Stimulated activated CD4-positive, alpha-beta T cell treated with anti-CD3 and anti-CD28 coated beads, TNF-alpha, amount 100 ng/mL, for 4 hours (primary cell): ENCODE measurements around the gene DNAJC13.

Source experiments
- DNase-seq, 3 experiments: peaks; one replicate each; pipeline ENCODE4 v3.0.0-alpha.2; 2020; ENCODE audit warnings: low read depth in 3 of 3

DNAJC13 gene

DNA sequence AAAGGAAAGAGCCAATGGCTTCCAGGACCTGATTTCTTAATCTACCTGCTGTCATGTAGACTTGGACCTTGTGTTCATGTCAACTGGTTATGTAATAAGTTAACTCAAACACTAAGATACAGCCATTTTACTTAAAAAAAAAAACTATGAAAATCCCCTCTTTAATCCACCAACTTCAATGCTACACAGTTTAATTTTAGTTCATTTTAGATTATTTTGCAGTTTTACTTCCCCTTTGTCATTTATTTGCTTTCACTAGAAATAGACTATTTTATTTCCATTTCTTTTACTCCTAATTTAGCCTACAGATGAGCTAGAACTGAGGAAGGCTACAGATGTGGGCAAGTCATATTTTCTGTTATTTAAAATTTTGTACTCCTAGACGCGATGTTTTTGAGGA is 10.7 kb upstream of the DNAJC13 start:
- no peak for DNase-seq

DNA sequence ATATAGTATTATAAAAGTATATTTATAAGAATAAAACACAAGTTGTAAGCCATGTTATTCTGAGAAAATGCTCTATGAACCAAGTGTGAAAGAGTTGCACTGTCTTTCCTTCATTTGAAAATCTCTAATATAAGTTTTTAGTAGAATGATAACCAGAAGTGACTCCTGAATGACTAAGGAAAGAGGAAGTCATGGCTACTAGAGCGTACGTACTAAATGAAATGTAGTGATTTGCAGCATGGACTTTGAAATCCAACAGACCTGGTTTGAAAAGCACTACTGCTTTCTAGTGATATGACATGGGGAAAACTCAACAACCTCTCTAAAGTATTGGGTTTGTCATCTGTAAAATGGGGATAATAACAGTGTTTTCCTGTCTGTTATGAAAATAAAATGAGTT is 10.3 kb upstream of the DNAJC13 start:
- no peak for DNase-seq

DNA sequence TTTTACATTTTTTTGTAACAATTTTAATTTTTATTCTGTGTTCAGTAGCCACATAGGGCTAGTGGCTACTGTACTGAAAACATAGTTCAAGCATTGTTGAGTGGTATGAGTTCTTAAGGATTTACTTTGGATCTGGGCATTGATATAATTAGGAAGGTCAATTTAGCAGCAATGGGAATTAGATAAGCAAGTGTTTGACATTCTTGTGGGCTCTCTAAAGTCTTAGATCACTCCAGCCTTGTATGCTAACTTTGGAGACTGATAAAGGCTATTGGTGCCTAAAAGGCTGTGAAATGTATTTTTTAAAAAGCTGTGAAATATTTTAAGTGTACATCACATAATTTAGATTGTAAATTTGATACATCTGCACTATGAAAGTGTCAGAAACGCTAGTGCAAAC is 2.5 kb upstream of the DNAJC13 start:
- no peak for DNase-seq

DNA sequence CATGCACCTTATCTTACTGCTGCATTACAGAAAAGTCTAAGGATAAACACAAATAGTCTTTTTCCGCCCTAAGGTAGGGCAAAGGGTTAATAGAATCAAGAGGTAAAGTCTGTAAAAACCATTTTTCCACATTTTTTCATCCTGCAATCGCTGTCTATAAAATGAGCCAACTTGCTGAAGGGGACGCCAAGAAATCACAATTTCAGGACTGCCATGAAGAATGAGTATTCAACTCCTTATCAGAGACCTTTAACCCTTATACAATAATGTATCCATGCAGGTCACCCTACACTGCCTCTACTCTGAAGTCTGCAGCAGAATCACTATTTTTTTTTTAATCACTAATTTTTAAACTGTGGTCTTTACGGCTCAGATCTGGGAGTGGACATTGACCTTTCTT is 1.1 kb upstream of the DNAJC13 start:
- no peak for DNase-seq

DNA sequence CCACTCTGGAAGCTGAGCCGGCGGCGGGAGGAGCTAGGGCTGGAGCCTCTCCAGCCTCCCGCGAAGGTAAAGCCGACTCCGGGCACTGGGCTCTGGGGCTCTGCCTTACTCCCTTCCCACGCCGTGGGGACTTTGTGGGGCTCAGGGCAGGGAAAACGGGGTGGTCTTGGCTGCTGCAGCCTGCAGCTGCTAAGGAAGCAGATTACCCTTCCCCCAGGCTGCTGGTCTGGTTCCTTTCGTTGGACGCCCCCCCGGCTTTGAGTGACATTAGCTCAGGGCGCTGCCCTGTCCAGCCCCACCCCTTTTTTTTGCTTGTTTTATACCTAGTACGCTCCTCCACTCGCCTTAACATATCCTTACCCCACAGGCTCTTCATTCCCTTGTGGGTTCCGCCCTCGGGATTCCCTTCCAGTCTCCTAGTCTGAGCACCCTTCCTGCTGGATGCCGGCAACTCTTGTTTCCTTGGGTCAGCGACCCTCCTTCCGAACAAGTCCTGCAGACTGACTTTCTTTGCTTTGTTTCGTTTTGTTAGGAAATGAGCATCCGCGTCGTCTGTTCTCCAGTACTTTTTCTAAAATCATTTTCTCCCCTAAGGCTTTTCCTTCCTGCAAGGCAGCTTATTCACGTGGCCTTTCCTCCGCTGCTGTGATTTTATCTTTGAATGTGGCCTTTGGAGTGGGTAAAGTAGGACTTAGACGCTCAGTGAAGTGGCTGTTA is 551 bp downstream of the DNAJC13 start:
- DNase-seq, result peak in 1 of 3 experiments; percentile 7

DNA sequence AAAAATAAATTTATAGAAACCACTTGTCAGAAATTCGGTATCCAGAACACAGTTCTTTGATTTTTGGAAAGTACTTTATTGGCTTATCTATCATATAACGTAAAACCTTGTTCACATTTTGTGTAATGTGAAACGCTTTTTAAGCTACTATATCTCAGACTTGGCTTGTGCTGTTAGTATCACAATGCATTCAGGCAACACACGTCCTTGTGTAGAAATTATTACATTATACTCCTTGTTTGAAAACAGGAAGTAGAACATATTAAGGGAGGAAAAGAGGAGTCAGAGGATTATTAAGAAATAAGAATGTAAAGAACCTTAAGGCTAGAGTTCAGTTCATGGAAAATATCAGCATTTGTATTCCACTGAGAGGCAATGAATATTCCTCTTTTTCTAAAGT is 1.6 kb downstream of the DNAJC13 start:
- DNase-seq, result no peak

DNA sequence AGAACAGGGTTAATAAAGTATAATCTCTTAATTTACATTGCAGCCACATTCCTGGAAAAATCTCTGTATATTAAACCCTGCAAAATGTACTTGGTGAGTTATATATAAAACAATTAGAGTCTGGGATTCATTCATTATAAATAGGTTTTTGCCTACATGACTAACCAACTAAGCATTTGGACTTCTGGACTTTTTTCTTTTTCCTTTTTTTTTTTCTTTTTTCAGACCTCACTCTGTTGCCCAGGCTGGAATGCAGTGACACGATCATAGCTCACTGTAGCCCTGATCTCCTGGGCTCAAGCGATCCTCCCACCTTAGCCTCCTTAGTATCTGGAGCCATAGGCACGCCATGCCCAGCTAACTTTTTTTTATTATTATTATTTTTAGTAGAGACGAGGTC is 4.5 kb downstream of the DNAJC13 start:
- no peak for DNase-seq

DNA sequence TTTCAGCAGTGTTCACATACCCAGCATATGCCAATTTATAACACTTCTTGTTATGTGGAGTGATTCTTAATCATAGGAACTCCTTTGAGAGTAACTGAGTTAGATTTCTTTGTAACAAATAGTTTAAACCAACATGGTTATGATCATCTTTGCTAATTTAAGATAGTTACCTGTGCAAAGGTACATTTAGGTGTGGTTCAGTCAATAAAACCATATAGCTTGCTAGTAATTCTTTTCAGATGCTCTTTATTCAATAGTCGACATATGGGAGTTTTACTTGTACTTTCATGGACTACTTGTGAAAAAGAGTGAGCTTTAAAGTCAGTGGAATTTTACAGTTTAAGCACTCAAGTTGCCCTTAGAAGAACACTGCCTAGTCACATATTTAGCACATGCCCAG is 5.2 kb downstream of the DNAJC13 start:
- DNase-seq, result no peak

DNA sequence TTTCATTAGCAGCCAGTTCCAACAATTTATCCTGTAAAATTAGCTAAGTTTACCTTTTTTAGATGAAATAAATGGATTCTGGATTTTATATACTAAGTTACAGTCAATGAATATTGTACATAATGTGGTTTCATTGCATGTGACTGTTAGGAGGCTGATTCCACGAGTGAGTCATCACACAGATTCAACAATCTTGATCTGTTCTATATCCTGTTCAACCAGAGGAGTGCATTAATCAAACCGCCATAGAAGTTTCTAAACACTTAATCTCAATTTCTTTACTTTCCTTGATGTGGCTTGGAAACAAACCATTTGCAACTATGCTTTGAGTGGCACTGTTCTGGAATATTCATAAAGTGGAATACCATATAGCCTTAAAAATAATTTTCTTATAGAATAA is 15.3 kb downstream of the DNAJC13 start:
- DNase-seq, result no peak

DNA sequence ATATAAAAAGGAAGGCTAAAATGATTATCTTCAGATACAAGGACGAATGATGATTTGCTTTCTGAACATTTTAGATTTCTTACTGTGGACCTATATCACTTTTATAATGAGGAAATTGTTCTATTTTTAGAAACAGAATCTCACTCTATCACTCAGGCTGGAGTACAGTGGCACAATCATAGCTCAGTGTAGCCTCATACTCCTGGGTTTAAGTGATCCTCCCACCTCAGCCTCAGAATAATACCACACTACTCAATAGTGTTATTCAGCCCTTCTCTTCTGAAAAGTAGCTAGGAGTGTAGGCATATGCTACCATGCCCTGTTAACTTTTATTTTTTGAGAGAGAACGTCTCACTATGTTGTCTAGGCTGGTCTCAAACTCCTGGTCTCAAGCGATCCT is 15.8 kb downstream of the DNAJC13 start:
- no peak for DNase-seq

DNA sequence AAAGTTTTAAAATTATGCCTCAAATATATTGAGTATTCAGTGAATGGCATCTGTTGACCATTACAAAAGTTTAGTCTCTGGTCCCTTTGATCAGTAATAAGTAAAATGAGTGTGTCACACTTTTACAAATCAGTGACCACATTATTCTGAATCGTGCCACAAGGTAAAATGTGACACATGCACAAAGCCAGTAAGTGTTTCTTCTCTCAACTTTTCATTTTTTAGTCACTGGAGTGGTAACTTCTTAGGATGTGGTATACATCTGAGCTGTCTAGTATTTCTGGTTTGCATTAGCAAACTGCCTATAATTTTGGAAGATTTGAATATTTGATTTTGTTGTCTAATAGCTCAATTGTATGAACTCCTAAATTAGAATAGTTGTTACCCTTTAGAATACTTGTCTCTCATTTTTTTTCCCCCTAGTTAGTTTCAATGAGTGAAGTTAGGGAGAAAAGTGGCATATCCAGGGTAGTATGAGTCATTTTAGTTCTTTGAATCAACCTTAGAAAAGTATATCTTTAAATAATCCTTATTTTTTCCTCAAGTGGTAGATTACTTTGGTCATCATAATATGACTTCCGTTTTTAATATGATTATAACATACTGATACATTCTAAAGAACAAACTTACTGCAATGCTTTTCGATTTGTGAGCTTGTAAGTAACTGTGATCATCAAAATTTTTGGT is 18.1 kb downstream of the DNAJC13 start:
- DNase-seq, result no peak

DNA sequence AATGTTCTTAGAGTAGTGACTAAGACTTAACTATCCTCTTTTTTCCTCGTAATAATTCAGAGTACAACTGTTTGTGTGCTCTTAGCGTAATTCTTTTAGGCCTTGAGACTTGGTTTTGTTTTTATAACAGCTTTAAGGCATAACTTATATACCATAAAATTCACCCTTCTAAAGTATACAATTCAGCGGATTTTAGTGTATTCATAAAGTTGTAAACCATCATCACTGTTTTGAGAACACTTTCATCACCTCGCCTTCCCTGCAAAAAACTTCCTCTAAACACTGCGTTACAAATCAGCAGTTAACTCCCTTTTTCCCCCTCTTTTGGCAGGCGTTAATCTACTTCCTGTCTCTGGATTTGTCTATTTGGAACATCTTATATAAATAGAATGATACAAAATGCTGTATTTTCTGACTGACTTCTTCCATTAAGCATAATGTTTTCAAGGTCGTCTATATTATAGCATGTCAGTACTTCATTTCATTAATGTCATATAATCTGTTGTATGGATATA is 18.7 kb downstream of the DNAJC13 start:
- no peak for DNase-seq

DNA sequence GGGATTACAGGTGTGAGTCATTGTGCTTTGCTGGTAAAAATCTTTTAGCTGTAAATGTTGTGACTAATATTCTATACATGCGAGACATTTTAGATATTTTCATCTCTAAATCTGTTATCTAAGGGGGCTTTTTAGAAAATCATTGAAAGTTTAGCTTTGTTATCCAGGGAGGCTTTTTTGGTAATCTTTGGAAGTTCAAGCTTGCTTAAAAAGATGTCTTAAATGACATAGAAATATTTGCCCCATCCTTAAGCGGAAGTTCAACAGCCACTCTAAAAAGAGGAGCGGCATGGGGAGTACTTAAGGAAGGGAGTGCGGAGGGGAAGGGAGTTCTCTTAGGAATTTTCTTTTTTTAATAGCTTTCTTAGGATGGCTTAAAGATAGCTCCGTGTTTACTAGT is 26.1 kb downstream of the DNAJC13 start:
- DNase-seq, result no peak

DNA sequence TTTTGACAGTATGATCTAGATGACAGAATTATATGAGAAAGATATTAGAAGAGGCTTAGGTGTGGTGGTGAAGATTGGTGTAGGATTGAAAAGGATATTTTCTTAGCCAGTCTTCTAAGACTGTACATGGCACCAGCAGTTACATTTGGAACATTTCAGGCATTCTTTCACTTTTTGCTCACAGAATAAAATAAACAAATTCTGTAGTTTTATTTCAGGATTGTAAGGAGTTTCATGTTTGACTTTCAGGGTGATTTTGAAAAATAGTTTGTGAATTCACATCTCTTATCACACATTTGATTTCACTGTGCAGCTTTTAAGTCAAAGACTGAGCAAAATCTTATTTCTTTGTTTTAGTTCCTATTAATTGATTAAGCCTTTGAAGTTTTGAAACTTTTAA is 27.1 kb downstream of the DNAJC13 start:
- DNase-seq, result no peak

DNA sequence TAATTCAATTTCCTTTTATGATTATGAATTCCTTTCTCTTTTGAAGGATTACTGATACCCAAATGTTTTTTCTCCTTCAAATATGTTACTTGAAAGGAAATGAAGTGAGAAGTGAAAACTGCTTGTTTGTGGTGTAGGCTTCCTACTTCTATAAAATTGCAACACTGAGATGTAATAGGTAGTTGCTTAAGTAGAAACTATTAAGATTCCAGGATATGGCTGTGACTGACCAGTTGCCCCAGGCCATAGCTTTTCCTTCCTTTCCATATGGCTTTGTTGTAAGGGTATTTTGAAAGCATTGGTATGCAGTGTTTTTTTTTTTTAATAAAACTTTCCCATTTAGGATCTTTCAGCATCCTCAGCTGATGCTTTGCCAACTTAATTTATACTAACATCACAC is 28.5 kb downstream of the DNAJC13 start:
- no peak for DNase-seq

DNA sequence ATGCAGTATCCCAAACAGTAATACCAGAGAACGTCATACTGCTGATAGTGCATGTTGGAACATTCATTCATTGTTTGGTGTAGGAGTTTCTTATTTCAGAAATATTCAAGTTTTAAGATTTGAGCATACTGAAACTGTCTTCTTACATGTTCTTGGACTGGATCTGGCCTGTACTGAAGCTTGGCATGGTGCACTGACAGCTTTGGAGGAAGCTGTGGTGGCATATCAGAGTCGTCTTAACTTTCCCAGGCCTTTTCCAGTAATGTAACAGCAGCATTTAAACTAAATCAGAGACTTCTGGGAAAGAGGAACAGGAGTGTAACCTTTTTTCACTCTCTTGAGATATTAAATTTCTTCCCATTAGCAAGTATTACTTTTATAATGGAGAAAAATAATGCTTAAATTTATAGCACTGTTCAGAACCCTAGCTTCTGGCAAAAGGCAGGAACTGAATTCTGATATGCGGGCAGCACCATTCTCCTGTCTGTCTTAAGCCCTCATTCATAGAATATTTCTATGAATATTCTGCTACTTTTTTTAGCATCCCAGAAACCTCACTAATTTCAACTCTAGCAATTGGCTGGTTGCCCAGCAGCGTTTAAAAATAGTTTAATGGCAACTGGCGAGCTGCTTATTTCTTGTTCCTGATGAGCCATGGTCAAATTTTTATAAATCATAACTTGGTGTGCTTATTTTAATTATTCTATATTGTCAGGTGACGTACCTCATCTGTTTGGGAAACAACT is 31.1 kb downstream of the DNAJC13 start:
- DNase-seq, result no peak

DNA sequence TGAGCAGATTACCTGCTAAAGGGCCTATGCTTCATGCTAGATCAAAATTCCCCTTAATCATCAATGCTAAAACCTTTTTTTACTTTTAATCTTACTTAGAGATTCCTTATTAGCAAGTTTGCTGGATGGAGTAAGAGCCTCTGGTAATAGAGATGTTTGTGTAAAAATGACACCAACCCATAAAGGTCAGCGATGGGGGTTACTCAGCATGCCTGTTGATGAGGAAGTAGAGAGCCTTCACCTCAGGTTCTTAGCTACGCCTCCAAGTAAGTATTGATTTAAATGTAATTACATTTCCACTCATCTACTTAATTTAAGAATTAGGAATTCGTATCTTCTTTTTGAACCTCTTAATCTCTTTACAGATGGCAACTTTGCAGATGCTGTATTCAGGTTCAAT is 38.8 kb downstream of the DNAJC13 start:
- no peak for DNase-seq

DNA sequence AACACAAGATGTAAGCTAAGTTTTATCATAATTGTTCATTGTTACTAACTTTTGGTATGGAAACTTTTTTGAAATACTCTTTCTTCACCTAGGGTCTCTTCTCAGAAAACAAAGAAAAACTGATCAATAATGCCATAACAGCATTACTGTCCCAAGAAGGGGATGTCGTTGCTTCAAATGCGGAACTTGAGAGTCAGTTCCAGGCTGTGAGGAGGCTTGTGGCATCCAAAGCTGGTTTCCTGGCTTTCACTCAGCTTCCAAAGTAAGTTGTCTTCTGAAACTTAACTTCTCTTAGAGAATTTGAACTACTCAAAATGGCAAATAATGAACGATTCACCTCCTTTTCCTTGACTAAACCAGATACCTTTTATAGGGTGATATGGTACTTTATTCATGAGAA is 39.3 kb downstream of the DNAJC13 start:
- DNase-seq, result no peak

DNA sequence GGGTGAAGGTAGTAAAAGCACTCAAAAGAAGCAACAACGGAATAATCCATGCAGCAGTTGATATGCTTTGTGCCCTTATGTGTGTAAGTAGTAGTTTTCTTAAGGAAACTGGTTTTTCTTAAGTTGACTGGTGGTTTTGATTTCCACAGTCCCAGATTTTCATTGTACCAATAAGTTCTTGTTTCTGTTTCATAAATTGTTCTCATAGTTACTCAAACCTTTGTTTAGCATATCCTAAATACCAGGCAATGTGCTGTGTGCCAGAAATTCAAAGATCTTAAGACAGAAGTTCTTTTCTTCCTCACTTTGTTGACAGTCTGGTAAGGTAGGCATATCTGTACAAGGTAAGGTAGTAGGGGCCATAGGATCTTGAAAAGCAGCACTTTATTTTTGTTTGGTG is 40.0 kb downstream of the DNAJC13 start:
- DNase-seq, result no peak

DNA sequence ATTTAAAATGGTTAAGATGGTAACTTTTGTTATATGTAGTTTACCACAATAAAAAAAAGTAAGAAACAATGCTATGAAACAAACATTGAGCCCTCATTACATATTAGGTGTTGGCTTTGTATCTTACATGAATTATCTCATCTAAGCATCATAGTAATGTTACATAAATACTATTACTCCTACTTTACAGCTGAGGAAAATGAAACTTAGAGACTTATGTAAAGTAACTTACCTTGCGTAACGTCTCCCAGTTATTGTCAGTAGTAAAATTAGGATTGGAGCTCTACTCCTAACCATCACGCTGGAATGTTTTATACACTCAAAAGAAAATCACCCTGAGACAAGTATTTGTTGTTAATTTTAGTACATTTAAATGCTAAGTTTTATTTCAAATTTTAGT is 42.2 kb downstream of the DNAJC13 start:
- no peak for DNase-seq

DNA sequence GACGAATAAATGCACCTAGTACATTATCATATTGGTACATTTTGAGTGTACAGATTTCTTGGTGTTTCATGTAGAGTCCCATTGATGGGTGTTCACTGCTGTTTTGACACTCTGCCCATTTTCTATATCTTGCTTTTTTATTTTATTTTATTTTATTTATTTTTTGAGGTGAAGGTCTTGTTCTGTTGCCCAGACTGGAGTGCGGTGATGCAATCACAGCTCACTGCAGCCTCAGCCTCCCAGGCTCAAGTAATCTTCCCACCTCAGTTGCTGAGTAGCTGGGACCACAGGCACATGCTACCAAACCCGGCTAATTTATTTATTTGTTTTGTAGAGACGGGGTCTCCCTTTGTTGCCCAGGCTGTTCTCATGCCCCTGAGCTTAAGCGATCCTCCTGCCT is 44.2 kb downstream of the DNAJC13 start:
- no peak for DNase-seq

DNA sequence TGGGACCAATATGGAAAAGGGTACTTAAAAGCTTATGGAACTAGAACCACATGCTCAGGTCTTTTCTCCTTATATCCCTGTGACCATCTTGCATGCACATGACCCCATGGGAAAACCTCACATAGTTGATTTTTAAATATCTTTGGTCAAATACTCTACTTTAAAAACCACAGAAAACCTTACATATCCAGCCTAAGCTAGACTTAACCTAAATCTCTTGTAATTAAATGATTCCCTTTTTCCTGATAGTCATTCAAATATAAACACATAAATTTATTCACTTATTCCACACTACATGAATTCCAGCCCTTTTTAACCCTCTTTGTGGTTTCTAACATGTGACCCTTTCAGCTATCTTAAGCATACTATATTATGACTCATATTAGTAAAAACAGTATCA is 46.8 kb downstream of the DNAJC13 start:
- no peak for DNase-seq

DNA sequence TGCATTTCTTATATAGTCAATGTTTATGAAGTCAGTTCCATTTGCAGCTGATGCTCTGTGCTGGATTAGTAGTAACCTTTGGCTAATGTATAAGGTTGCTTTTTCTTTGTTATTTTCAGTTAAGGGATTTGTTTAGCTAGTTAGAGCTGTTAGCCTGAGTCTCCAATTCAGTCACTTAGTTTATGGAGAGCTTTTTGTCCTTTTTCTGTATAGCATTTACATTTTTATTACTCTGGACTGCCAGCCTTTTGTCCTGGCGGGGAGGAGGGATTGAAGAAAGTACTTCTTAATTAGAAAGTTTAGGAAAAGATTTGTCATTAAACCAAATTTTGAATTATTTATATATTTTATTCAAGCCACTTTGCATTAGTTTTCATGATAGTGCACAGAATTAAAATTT is 52.0 kb downstream of the DNAJC13 start:
- no peak for DNase-seq
